ENCODE results near the gene ZNF511.
"Not testable (repeated sequence)": the region's sequence is repeated elsewhere in the genome, so short reads cannot be mapped to it uniquely, and the experiment has no call there.

ZNF511 gene, protein sequence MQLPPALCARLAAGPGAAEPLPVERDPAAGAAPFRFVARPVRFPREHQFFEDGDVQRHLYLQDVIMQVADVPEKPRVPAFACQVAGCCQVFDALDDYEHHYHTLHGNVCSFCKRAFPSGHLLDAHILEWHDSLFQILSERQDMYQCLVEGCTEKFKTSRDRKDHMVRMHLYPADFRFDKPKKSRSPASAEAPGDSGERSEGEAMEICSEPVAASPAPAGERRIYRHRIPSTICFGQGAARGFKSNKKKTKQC

DNA sequence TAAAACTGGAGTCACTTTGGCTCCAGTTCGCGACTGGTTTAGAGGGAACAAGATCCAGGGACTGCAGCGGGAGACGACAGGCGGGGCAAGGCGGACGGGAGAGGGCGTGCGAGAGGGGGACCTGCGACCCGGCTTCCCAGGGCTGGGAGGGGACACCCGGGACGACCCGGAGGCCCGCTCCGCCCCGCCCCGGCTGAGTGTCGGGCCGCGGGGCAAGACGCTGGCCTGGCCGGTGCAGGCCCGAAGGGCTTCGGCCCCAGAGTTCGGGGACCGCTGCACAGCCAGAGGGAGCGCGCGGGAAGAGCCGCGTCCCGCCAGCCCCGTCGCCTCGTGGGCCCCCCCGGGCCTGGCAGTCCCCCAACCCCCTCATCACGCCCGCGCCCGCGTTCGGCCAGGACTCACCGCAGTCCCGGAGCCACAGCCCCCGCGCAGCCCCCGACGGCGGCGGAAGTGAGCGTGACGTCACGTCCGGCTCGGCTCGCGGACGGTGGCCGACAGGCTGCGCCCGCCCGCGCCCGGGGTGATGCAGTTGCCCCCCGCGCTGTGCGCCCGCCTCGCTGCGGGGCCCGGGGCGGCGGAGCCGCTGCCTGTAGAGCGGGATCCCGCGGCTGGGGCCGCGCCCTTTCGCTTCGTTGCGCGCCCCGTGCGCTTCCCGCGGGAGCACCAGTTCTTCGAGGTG lies at the start of gene ZNF511, which contains the start of gene TUBGCP2:
ZNF511 (plus strand) TSS at position 494 of the 679 bp plus-strand sequence; CDS start at position 524, 30 bp downstream.
TUBGCP2 (minus strand) TSS at position 452 of the 679 bp plus-strand sequence. CDS start 5,931 bp downstream, outside the sequence.
- H3K9me3 ChIP-seq (ENCODE audit: control insufficient read depth, low read depth, low read length), result no peaks in the 10 kb centered on the region
- no peaks in the 10 kb centered on the region for H3K27me3 ChIP-seq (ENCODE audit: control insufficient read depth, insufficient read depth, low read length)

DNA sequence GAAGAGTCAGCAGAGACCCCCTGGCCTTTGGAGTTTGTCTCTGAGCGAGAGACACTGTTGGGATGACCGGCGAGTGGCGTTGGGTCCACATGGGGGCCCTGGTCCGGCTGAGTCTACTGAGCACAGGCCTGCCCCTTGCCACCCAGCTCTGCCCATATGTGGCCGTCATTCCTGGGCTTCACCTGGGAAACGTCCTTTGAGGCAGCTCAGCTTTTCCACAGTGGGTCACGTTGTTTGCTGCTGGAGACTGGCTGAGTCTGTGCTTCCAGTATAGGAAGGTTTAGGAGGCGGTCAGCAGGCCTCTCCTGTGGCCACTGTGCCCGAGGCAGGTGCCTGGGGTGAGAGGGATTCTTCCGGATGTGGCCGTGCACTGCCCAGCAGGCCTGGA lies 49.1 kb upstream of the ZNF511 start:
- peaks cover 6% of the 10 kb centered on the region for H3K4me1 ChIP-seq (ENCODE audit: control insufficient read depth, low read depth, low read length)
- peaks cover 14% of the 10 kb centered on the region for H3K27me3 ChIP-seq (ENCODE audit: control insufficient read depth, insufficient read depth, low read length)
- no peak overlapping the region for H3K9ac ChIP-seq (ENCODE audit: low read length)
- H3K36me3 ChIP-seq (ENCODE audit: control insufficient read depth, low read depth, low read length), result no peaks in the 10 kb centered on the region
- no peak overlapping the region for H3K4me3 ChIP-seq (ENCODE audit: low read length)
- no peaks in the 10 kb centered on the region for H3K9me3 ChIP-seq (ENCODE audit: control insufficient read depth, low read depth, low read length)
- no peak overlapping the region for H3K27ac ChIP-seq (ENCODE audit: low read length)

More for the DNA sequence above, at the start of gene ZNF511, which contains the start of gene TUBGCP2:
- Histone ChIP-seq H3K4me1 (ENCODE audit: control insufficient read depth, low read depth, low read length) (no peaks in the 10 kb centered on the region), H3K36me3 (ENCODE audit: control insufficient read depth, low read depth, low read length) (peaks cover 26% of the 10 kb centered on the region), H3K4me3 (ENCODE audit: low read length) (peak within 1 kb of the TSS; percentile 96), H3K27ac (ENCODE audit: low read length) (no peak within 1 kb of the TSS), H3K9ac (ENCODE audit: low read length) (peak within 1 kb of the TSS; percentile 71)

DNA sequence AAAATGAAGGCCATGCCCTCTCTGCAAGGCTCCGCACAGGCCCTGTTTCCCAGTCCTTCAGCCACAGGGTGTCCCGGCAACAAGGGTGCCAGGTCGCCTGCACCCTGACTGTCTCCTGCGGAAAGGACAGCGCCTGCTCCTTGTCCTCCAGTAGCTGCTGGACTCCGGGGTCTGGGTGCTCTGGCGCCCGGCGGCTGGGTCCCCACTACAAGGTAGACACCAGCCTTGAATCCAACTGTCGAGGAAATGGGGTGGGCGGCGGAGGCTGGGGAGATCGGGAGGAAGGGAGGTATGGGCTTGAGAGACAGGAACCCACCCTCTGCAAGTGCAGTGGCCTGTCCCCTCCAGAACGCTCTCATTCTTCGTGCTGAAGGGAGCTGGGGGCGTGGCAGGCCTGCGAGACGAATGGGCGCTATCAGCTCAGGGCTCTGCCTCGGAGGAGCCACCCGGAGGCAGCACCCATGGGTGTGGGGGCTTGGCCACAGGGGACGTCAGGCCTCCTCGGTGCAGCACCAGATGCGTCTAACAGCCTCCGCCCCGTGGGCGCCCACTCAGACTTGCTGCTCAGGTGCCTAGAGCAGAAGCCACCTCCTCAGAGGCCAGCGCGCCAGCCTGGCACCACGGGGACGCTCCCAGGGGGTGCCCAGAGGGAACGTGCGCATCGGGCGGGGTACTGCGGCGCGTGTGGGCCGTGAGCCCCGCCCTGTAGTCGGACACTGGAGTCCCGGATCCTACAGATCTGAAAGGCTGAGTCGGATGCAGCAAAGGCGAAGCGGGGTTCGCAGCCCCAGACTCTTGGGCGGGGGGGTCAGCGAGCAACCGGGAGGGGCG lies 47.6 kb upstream of the ZNF511 start:
- Histone ChIP-seq H3K4me3 (ENCODE audit: low read length) (peak overlapping the region; percentile 42), H3K27ac (ENCODE audit: low read length) (no peak overlapping the region), H3K9me3 (ENCODE audit: control insufficient read depth, low read depth, low read length) (no peaks in the 10 kb centered on the region), H3K4me1 (ENCODE audit: control insufficient read depth, low read depth, low read length) (peaks cover 6% of the 10 kb centered on the region), H3K27me3 (ENCODE audit: control insufficient read depth, insufficient read depth, low read length) (peaks cover 14% of the 10 kb centered on the region), H3K36me3 (ENCODE audit: control insufficient read depth, low read depth, low read length) (no peaks in the 10 kb centered on the region), H3K9ac (ENCODE audit: low read length) (no peak overlapping the region)

DNA sequence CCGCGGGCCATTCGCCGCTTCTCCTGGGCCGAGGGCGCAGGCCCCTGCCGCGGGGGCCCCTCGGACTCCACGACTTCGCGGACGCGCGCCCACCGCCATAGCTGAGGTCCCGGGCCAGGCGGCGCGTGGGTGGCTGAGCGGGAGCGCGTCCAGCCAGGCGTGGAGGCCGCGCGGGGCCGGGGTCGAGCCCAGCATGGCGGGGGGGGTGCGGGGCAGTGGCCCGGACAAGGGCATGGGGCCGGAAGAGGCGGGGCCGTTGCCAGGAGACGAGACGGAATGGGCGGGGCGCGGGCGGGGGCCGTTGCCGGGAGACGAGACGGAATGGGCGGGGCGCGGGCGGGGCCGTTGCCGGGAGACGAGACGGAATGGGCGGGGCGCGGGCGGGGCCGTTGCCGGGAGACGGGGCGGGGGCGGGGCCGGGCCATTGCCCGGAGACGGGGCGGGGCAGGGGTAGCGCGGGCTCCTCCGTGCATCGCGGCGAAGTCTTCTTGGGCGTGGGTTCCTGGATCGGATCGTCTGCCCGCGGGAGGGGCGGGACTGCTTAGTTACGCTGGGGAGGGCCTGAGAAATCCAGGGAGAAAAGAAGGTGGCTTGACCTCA lies 46.9 kb upstream of the ZNF511 start:
- no peaks in the 10 kb centered on the region for H3K36me3 ChIP-seq (ENCODE audit: control insufficient read depth, low read depth, low read length)
- H3K27ac ChIP-seq (ENCODE audit: low read length), result no peak overlapping the region
- H3K9me3 ChIP-seq (ENCODE audit: control insufficient read depth, low read depth, low read length), result no peaks in the 10 kb centered on the region
- H3K4me1 ChIP-seq (ENCODE audit: control insufficient read depth, low read depth, low read length), result peaks cover 6% of the 10 kb centered on the region
- H3K27me3 ChIP-seq (ENCODE audit: control insufficient read depth, insufficient read depth, low read length), result peaks cover 14% of the 10 kb centered on the region
- peak overlapping the region; percentile 42 for H3K4me3 ChIP-seq (ENCODE audit: low read length)
- no peak overlapping the region for H3K9ac ChIP-seq (ENCODE audit: low read length)

DNA sequence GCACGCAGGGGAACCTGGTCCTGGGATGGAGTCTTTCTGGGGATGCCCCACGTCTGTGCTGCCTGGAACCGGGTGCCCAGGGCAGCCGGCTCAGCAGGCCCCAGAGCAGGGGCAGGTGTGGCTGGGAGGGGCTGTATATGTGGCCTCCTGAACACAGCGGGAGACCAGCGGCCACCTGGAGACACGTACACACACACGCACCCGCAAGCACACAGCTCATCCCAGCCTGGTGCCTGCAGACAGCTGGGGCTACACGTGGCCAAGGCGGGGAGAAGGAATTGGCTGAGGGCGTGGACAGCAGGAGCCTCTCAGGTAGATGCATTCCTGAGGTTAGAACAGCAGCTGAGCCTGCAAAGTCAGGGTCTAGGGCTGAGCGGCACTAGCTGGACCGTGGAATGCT lies 46.0 kb upstream of the ZNF511 start:
- Histone ChIP-seq H3K9ac (ENCODE audit: low read length) (no peak overlapping the region), H3K4me3 (ENCODE audit: low read length) (no peak overlapping the region), H3K9me3 (ENCODE audit: control insufficient read depth, low read depth, low read length) (no peaks in the 10 kb centered on the region), H3K36me3 (ENCODE audit: control insufficient read depth, low read depth, low read length) (no peaks in the 10 kb centered on the region), H3K27me3 (ENCODE audit: control insufficient read depth, insufficient read depth, low read length) (peaks cover 14% of the 10 kb centered on the region), H3K4me1 (ENCODE audit: control insufficient read depth, low read depth, low read length) (peaks cover 2% of the 10 kb centered on the region), H3K27ac (ENCODE audit: low read length) (no peak overlapping the region)

DNA sequence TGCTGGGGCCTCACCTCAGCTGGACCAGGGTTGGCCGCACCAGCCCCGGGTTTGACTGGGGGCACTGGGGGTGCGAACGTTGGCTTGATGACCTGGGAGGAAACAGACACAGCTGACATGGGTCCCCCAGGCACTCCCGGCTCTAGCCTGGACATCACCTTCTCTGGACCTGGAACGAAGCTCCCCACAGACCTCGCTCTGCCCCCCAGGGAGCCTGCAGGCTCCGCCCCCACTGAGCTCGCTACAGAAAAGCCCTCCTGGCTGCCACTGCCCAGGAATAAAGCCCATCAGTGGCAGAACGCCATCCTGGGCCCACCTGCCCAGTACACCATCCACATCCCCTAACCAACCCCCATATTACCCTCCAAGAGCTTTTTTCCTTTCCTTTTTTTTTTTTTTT lies 45.0 kb upstream of the ZNF511 start:
- peaks cover 14% of the 10 kb centered on the region for H3K27me3 ChIP-seq (ENCODE audit: control insufficient read depth, insufficient read depth, low read length)
- H3K9me3 ChIP-seq (ENCODE audit: control insufficient read depth, low read depth, low read length), result no peaks in the 10 kb centered on the region
- peaks cover 2% of the 10 kb centered on the region for H3K4me1 ChIP-seq (ENCODE audit: control insufficient read depth, low read depth, low read length)
- H3K36me3 ChIP-seq (ENCODE audit: control insufficient read depth, low read depth, low read length), result no peaks in the 10 kb centered on the region
- no peak overlapping the region for H3K9ac ChIP-seq (ENCODE audit: low read length)
- H3K27ac ChIP-seq (ENCODE audit: low read length), result no peak overlapping the region
- no peak overlapping the region for H3K4me3 ChIP-seq (ENCODE audit: low read length)

DNA sequence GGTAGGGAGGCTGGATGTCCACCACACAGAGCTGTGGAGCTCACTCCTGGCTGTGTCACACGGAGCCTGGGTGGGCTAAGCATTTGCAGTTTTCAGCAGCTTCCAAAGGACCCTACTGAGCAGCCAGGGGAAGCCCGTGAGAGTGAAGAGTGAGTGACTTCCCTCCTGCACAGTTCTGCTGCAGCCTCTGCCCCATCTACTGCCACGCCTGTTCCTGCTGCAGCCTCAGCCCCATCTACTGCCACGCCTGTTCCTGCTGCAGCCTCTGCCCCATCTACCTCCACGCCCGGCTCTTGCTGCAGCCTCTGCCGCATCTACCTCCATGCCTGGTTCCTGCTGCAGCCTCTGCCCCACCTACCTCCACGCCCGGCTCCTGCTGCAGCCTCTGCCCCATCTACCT lies 44.3 kb upstream of the ZNF511 start:
- H3K9me3 ChIP-seq (ENCODE audit: control insufficient read depth, low read depth, low read length), result no peaks in the 10 kb centered on the region
- no peak overlapping the region for H3K4me3 ChIP-seq (ENCODE audit: low read length)
- no peak overlapping the region for H3K27ac ChIP-seq (ENCODE audit: low read length)
- peaks cover 14% of the 10 kb centered on the region for H3K27me3 ChIP-seq (ENCODE audit: control insufficient read depth, insufficient read depth, low read length)
- no peak overlapping the region for H3K9ac ChIP-seq (ENCODE audit: low read length)
- H3K4me1 ChIP-seq (ENCODE audit: control insufficient read depth, low read depth, low read length), result peaks cover 2% of the 10 kb centered on the region
- H3K36me3 ChIP-seq (ENCODE audit: control insufficient read depth, low read depth, low read length), result no peaks in the 10 kb centered on the region

DNA sequence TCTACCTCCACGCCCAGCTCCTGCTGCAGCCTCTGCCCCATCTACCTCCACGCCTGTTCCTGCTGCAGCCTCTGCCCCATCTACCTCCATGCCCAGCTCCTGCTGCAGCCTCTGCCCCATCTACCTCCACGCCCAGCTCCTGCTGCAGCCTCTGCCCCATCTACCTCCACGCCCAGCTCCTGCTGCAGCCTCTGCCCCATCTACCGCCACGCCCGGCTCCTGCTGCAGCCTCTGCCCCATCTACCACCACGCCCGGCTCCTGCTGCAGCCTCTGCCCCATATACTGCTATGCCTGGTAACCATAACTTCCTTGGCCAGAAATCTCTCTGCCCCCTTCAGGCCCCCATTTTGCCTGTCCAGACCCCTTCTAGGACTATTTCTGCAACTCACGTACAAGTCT lies 43.7 kb upstream of the ZNF511 start:
- not testable (repeated sequence) for H3K4me1 ChIP-seq (ENCODE audit: control insufficient read depth, low read depth, low read length); H3K9me3 ChIP-seq (ENCODE audit: control insufficient read depth, low read depth, low read length); H3K9ac ChIP-seq (ENCODE audit: low read length); H3K4me3 ChIP-seq (ENCODE audit: low read length); H3K36me3 ChIP-seq (ENCODE audit: control insufficient read depth, low read depth, low read length); H3K27ac ChIP-seq (ENCODE audit: low read length)
- peaks cover 14% of the 10 kb centered on the region for H3K27me3 ChIP-seq (ENCODE audit: control insufficient read depth, insufficient read depth, low read length)

DNA sequence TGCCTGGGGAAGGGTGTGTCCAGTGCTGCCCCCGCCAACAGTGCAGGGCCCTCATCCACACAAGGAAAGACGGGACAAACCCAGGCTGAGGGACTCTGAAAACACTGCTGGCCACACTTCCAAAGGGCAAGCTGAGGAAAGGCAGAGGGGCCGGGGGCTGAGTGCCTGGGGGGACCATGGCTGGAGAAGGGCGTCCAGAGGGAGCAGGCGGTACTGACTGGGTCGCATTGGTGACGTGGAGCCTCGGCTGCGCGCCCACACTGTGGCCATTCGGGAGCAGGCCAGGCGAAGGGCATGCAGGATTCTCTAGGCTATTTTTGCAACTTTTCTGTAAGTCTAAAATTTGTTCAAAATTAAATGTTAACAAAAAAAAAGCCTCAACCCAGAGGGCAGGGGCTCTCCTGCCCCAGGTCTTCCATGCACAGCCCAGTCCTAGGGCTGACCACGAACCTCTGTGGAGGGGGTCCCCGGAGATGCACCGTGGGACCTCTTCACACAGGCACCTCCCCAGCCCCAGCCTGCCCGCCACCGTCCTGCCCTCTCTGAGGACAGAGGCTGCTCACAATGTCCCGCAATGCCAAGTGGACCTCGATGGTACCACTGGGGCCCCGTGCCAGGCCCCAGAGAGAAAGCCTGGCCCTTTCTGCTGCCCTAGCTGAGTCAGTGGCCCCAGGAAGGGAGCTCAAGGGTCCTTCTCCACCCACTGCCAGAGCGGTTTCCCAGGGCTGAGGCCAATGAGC lies 42.5 kb upstream of the ZNF511 start:
- Histone ChIP-seq H3K4me1 (ENCODE audit: control insufficient read depth, low read depth, low read length) (peaks cover 2% of the 10 kb centered on the region), H3K9me3 (ENCODE audit: control insufficient read depth, low read depth, low read length) (no peaks in the 10 kb centered on the region), H3K36me3 (ENCODE audit: control insufficient read depth, low read depth, low read length) (no peaks in the 10 kb centered on the region), H3K27ac (ENCODE audit: low read length) (no peak overlapping the region), H3K9ac (ENCODE audit: low read length) (no peak overlapping the region), H3K27me3 (ENCODE audit: control insufficient read depth, insufficient read depth, low read length) (peaks cover 14% of the 10 kb centered on the region), H3K4me3 (ENCODE audit: low read length) (no peak overlapping the region)

DNA sequence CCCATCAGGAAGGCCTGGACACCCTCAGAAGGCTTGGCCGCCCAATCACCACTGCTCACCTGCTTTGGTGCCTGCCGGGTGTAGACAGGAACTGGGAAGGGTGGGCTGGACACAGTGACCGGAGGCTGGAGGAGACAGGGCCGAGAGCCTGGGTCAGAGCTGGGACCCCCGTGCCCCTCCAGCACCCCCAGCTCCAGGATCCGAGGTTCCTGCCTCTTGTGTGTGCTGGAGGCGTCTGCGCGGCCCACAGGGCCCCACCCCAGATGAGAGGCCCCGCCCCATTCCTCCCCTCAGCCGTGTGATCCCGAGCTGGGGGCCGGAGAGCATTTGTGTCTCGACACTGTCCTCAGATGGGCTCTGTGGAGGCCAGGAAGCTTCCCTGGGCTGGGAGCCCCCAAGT lies 41.4 kb upstream of the ZNF511 start:
- peaks cover 11% of the 10 kb centered on the region for H3K27me3 ChIP-seq (ENCODE audit: control insufficient read depth, insufficient read depth, low read length)
- H3K27ac ChIP-seq (ENCODE audit: low read length), result no peak overlapping the region
- no peaks in the 10 kb centered on the region for H3K36me3 ChIP-seq (ENCODE audit: control insufficient read depth, low read depth, low read length)
- H3K9ac ChIP-seq (ENCODE audit: low read length), result no peak overlapping the region
- H3K9me3 ChIP-seq (ENCODE audit: control insufficient read depth, low read depth, low read length), result no peaks in the 10 kb centered on the region
- H3K4me3 ChIP-seq (ENCODE audit: low read length), result no peak overlapping the region
- peaks cover 1% of the 10 kb centered on the region for H3K4me1 ChIP-seq (ENCODE audit: control insufficient read depth, low read depth, low read length)

DNA sequence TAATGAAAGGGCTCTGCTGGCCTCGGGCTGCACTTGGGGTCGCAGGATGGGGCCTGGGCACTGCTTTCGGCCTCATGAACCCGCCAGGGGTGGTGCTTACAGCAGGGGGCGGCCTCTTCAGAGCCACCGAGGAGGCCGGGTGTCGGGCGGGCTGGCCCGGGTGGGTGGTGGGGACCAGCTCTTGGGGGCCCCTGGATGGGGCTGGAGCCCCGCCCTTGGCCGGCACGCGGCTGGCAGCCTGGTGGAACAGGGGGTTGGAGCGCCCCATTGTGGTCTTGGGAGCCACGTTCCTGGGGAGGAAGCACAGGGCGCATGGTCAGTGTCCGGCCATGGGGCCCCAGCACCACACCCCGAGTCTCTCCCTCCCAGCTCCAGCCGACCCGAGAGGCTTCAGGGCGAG lies 40.9 kb upstream of the ZNF511 start:
- Histone ChIP-seq H3K4me1 (ENCODE audit: control insufficient read depth, low read depth, low read length) (no peaks in the 10 kb centered on the region), H3K9ac (ENCODE audit: low read length) (no peak overlapping the region)

More for the DNA sequence above, 40.9 kb upstream of the ZNF511 start:
- H3K36me3 ChIP-seq (ENCODE audit: control insufficient read depth, low read depth, low read length), result no peaks in the 10 kb centered on the region
- no peak overlapping the region for H3K4me3 ChIP-seq (ENCODE audit: low read length)
- H3K9me3 ChIP-seq (ENCODE audit: control insufficient read depth, low read depth, low read length), result no peaks in the 10 kb centered on the region
- no peak overlapping the region for H3K27ac ChIP-seq (ENCODE audit: low read length)
- H3K27me3 ChIP-seq (ENCODE audit: control insufficient read depth, insufficient read depth, low read length), result peaks cover 6% of the 10 kb centered on the region
